T-cell (primary cell): ENCODE measurements around the gene PRKCA. TPM values are rescaled to one million over a fixed set of nuclear protein-coding genes. Genes with fewer than 3 reads are reported as not detected.

ENCODE experiments used
- ATAC-seq, 4 experiments: fragments of 200-7000 bp in 3 of 4; fragments of 150-1000 bp in 1 of 4; cut with Tn5 transposase; replicated peaks in 1 of 4; 1 replicate in 3 of 4; 2 replicates in 1 of 4; pipeline ENCODE4 v1.10.0; 2021; ENCODE audit warnings: moderate library complexity in 3 of 4, mild to moderate bottlenecking in 2 of 4, moderate number of reproducible peaks in 1 of 4
- CTCF ChIA-PET, 2 donors: fragments of 300-600 bp; sonication (Branson Sonifier 250); formaldehyde crosslinking; loops; one replicate each; lab custom pipeline; 2022; ENCODE audit warnings: antibody characterized with exemption in 2 of 2; lab: Charles Lee
- POLR2A ChIA-PET, 2 donors: fragments of 300-600 bp; sonication (Branson Sonifier 250); formaldehyde crosslinking; loops; one replicate each; lab custom pipeline; 2022; ENCODE audit warnings: antibody characterized with exemption in 2 of 2; lab: Charles Lee
- DNase-seq, 35 experiments: peaks; one replicate each; pipeline versions ENCODE4 v3.0.0 to v3.0.0-alpha.2; 2013 to 2023
- H3K27ac ChIP-seq: one replicate; pipeline ENCODE4 v1.5.1; 2013; ENCODE audit warnings: low read length
- H3K27me3 ChIP-seq, 2 experiments: replicated peaks in 1 of 2; 1 replicate in 1 of 2; 2 replicates in 1 of 2; pipeline versions ENCODE4 v1.6.1 to v1.7.0; 2013; ENCODE audit warnings: low read length in 1 of 2, mixed read lengths in 1 of 2; ENCODE audit not compliant: control insufficient read depth in 2 of 2, insufficient read depth in 2 of 2; ENCODE audit errors: extremely low read depth in 1 of 2
- H3K36me3 ChIP-seq, 2 donors: 1 replicate in 1 of 2; 2 replicates in 1 of 2; pipeline versions ENCODE4 v1.6.1 to v1.7.0; 2013; ENCODE audit warnings: low read length in 1 of 2; ENCODE audit not compliant: control insufficient read depth in 2 of 2, insufficient read depth in 1 of 2; ENCODE audit errors: extremely low read depth in 1 of 2
- H3K4me1 ChIP-seq, 2 experiments: 1 replicate in 1 of 2; 2 replicates in 1 of 2; pipeline versions ENCODE4 v1.6.1 to v1.7.0; 2013; ENCODE audit warnings: low read length in 2 of 2, mixed read lengths in 1 of 2; ENCODE audit not compliant: insufficient read depth in 2 of 2, control insufficient read depth in 1 of 2; ENCODE audit errors: extremely low read depth in 1 of 2
- H3K4me3 ChIP-seq, 2 donors: 1 replicate in 1 of 2; 2 replicates in 1 of 2; pipeline versions ENCODE4 v1.5.1 to v1.7.0; 2013; ENCODE audit warnings: mild to moderate bottlenecking in 2 of 2, low read length in 1 of 2, moderate library complexity in 1 of 2; ENCODE audit not compliant: control insufficient read depth in 1 of 2; ENCODE audit errors: extremely low read depth in 1 of 2
- H3K9me3 ChIP-seq: 2 replicates; pipeline ENCODE4 v1.7.0; 2013
- H3K27ac Mint-ChIP-seq, 2 donors: one replicate each; pipeline ENCODE4 v1.8.0; 2020 to 2021; ENCODE audit warnings: mild to moderate bottlenecking in 2 of 2, mixed read lengths in 2 of 2
- H3K27me3 Mint-ChIP-seq, 2 donors: one replicate each; pipeline ENCODE4 v1.8.0; 2021 to 2022; ENCODE audit warnings: mixed read lengths in 2 of 2
- H3K36me3 Mint-ChIP-seq: one replicate; pipeline ENCODE4 v1.8.0; 2021; ENCODE audit warnings: mixed read lengths
- H3K4me1 Mint-ChIP-seq, 3 donors: one replicate each; pipeline ENCODE4 v1.8.0; 2020 to 2022; ENCODE audit warnings: mixed read lengths in 3 of 3, mild to moderate bottlenecking in 1 of 3
- H3K4me3 Mint-ChIP-seq, 3 donors: one replicate each; pipeline ENCODE4 v1.8.0; 2020 to 2022; ENCODE audit warnings: mild to moderate bottlenecking in 3 of 3, mixed read lengths in 3 of 3, moderate library complexity in 3 of 3
- H3K9me3 Mint-ChIP-seq, 3 donors: one replicate each; pipeline ENCODE4 v1.8.0; 2020 to 2022; ENCODE audit warnings: mixed read lengths in 3 of 3
- WGBS: methylation state at CpG from one replicate; pipeline ENCODE4 v1.1.5; 2013; ENCODE audit warnings: missing lambda C conversion rate; ENCODE audit not compliant: insufficient coverage; 5-methylcytosine and 5-hydroxymethylcytosine counted together
- total RNA-seq, 35 experiments: library from RNA in 6 of 35; stranded (reverse) in 6 of 35; fragments of 120-200 nt in 1 of 35; gene quantifications; one replicate each; pipeline versions ENCODE4 v1.2.1 to v1.2.4 and lab custom pipeline; 2013 to 2026

The PRKCA gene
- total RNA-seq, 5 donors from 2014 or later (not counting 1 experiment from before 2014, with no cell fraction given) = 75.9 to 128 (median 82.0) TPM

- H3K36me3 Mint-ChIP-seq = peaks cover 10% of the 10 kb centered on the region
- H3K36me3 ChIP-seq = no peaks in the 10 kb centered on the region
- peaks cover 0 to 9% of the 10 kb centered on the region in 2 experiments for H3K4me1 ChIP-seq
- H3K27ac ChIP-seq = no peak overlapping the region
- H3K9me3 Mint-ChIP-seq = no peaks in the 10 kb centered on the region
- H3K4me1 Mint-ChIP-seq = peaks cover 70 to 78% (median 72%) of the 10 kb centered on the region in 3 donors
- peak overlapping the region; percentile 25 to 67 (median 32) for H3K4me3 Mint-ChIP-seq
- ChIA-PET POLR2A (no interaction called here), CTCF (no interaction called here)
- H3K9me3 ChIP-seq = no peaks in the 10 kb centered on the region
- peak overlapping the region; percentile 75 to 91 for H3K27ac Mint-ChIP-seq
- no peaks in the 10 kb centered on the region for H3K27me3 Mint-ChIP-seq
- H3K27me3 ChIP-seq = no peaks in the 10 kb centered on the region
- no peak overlapping the region for H3K4me3 ChIP-seq
- ATAC-seq (peak in 3 of 4 experiments; percentile 77 to 85 (median 80)), DNase-seq (peak in 3 of 35 experiments; percentile 6 to 32 (median 18))
- WGBS = 92% methylated on average over 2 of the region's 8 CpGs
Observed at GRCh38 chr17:66508896-66509844, 206.8 kb downstream of the PRKCA start.

GRCh38 chr17:66509926-66510325 is 207.5 kb downstream of the PRKCA start:
- peaks cover 17% of the 10 kb centered on the region for H3K36me3 Mint-ChIP-seq
- ATAC-seq = no peak
- H3K4me3 ChIP-seq = no peak overlapping the region

GRCh38 chr17:66511135-66511534 is 208.7 kb downstream of the PRKCA start:
- DNase-seq (no peak), ATAC-seq (no peak)
- H3K4me1 ChIP-seq = peaks cover 0 to 9% of the 10 kb centered on the region in 2 experiments
- peak overlapping the region in 1 of 2 donors; percentile 60 for H3K27ac Mint-ChIP-seq
- no peaks in the 10 kb centered on the region for H3K9me3 Mint-ChIP-seq
- CTCF ChIA-PET = no interaction called here
- H3K9me3 ChIP-seq = no peaks in the 10 kb centered on the region
- H3K4me3 ChIP-seq = no peak overlapping the region
- H3K4me3 Mint-ChIP-seq = no peak overlapping the region
- POLR2A ChIA-PET = no interaction called here
- no peaks in the 10 kb centered on the region for H3K27me3 Mint-ChIP-seq
- H3K36me3 ChIP-seq = peaks cover 2 to 3% of the 10 kb centered on the region in 2 donors
- peaks cover 26% of the 10 kb centered on the region for H3K36me3 Mint-ChIP-seq
- no peaks in the 10 kb centered on the region for H3K27me3 ChIP-seq
- no CpG with 5 or more reads among the region's 3 CpGs for WGBS
- H3K4me1 Mint-ChIP-seq = peaks cover 72 to 74% (median 73%) of the 10 kb centered on the region in 3 donors
- H3K27ac ChIP-seq = no peak overlapping the region

More at GRCh38 chr17:66509926-66510325, 207.5 kb downstream of the PRKCA start:
- Mint-ChIP-seq H3K4me3 (peak overlapping the region; percentile 25 to 67 (median 32)), H3K4me1 (peaks cover 68 to 71% (median 71%) of the 10 kb centered on the region in 3 donors), H3K27ac (peak overlapping the region; percentile 75 to 91), H3K27me3 (no peaks in the 10 kb centered on the region), H3K9me3 (no peaks in the 10 kb centered on the region)
- ChIA-PET CTCF (no interaction called here), POLR2A (no interaction called here)
- Histone ChIP-seq H3K36me3 (peaks cover 0 to 3% of the 10 kb centered on the region in 2 donors), H3K27me3 (no peaks in the 10 kb centered on the region), H3K9me3 (no peaks in the 10 kb centered on the region), H3K27ac (no peak overlapping the region), H3K4me1 (peaks cover 0 to 9% of the 10 kb centered on the region in 2 experiments)
- DNase-seq = no peak
- no CpG with 5 or more reads among the region's 3 CpGs for WGBS

- Mint-ChIP-seq H3K27me3 (no peaks in the 10 kb centered on the region), H3K27ac (no peak overlapping the region), H3K4me3 (no peak overlapping the region), H3K36me3 (peaks cover 34% of the 10 kb centered on the region), H3K9me3 (no peaks in the 10 kb centered on the region), H3K4me1 (peaks cover 58 to 66% (median 64%) of the 10 kb centered on the region in 3 donors)
- Histone ChIP-seq H3K36me3 (peaks cover 2 to 3% of the 10 kb centered on the region in 2 donors), H3K4me1 (peaks cover 0 to 3% of the 10 kb centered on the region in 2 experiments), H3K4me3 (no peak overlapping the region), H3K27me3 (no peaks in the 10 kb centered on the region), H3K27ac (no peak overlapping the region), H3K9me3 (no peaks in the 10 kb centered on the region)
- ChIA-PET POLR2A (no interaction called here), CTCF (no interaction called here)
- ATAC-seq = no peak
- WGBS = 83% methylated on average over 8 of the region's 11 CpGs
- no peak for DNase-seq
Observed at GRCh38 chr17:66514227-66514806, 211.9 kb downstream of the PRKCA start.

- H3K4me1 Mint-ChIP-seq = peaks cover 52 to 57% (median 53%) of the 10 kb centered on the region in 3 donors
- Histone ChIP-seq H3K9me3 (no peaks in the 10 kb centered on the region), H3K4me3 (no peak overlapping the region), H3K36me3 (peaks cover 2 to 3% of the 10 kb centered on the region in 2 donors), H3K27ac (no peak overlapping the region), H3K27me3 (no peaks in the 10 kb centered on the region), H3K4me1 (no peaks in the 10 kb centered on the region)
- 81% methylated on average over 4 of the region's 4 CpGs for WGBS
- ATAC-seq (no peak), DNase-seq (no peak)
- no peak overlapping the region for H3K4me3 Mint-ChIP-seq
- H3K27ac Mint-ChIP-seq = peak overlapping the region in 1 of 2 donors; percentile 55
- CTCF ChIA-PET = no interaction called here
- no peaks in the 10 kb centered on the region for H3K9me3 Mint-ChIP-seq
- POLR2A ChIA-PET = no interaction called here
- no peaks in the 10 kb centered on the region for H3K27me3 Mint-ChIP-seq
- peaks cover 36% of the 10 kb centered on the region for H3K36me3 Mint-ChIP-seq
Observed at GRCh38 chr17:66515974-66516373, 213.6 kb downstream of the PRKCA start.

- ChIA-PET CTCF (no interaction called here), POLR2A (no interaction called here)
- Mint-ChIP-seq H3K27ac (no peak overlapping the region), H3K4me3 (no peak overlapping the region), H3K27me3 (no peaks in the 10 kb centered on the region), H3K9me3 (no peaks in the 10 kb centered on the region), H3K36me3 (peaks cover 42% of the 10 kb centered on the region), H3K4me1 (peaks cover 53 to 58% (median 55%) of the 10 kb centered on the region in 3 donors)
- H3K27me3 ChIP-seq = no peaks in the 10 kb centered on the region
- no peak overlapping the region for H3K4me3 ChIP-seq
- H3K36me3 ChIP-seq = peaks cover 2 to 3% of the 10 kb centered on the region in 2 donors
- 77% methylated on average over 2 of the region's 9 CpGs for WGBS
- no peak overlapping the region for H3K27ac ChIP-seq
- DNase-seq (no peak), ATAC-seq (no peak)
- no peaks in the 10 kb centered on the region for H3K9me3 ChIP-seq
- H3K4me1 ChIP-seq = no peaks in the 10 kb centered on the region
Observed at GRCh38 chr17:66517336-66518009, 215.1 kb downstream of the PRKCA start.
